Activated naive CD8-positive, alpha-beta T cell treated with anti-CD3 and anti-CD28 coated beads, Interleukin-2, amount 10 ng/mL, durations not matched to agents 7 days and 5 days (primary cell): ENCODE results near the gene B3GAT1. TPM values are rescaled to one million over a fixed set of nuclear protein-coding genes. Genes with fewer than 3 reads are reported as not detected.
"Not testable (repeated sequence)": the region's sequence is repeated elsewhere in the genome, so short reads cannot be mapped to it uniquely, and the experiment has no call there.

ENCODE experiments used
- ATAC-seq: fragments of 150-1000 bp; cut with Tn5 transposase; one replicate; pipeline ENCODE4 v1.10.0; 2021; ENCODE audit warnings: low read depth, moderate library complexity
- POLR2A ChIA-PET: fragments of 350-600 bp; sonication (Branson Sonifier 250); formaldehyde crosslinking; loops from one replicate; lab custom pipeline; 2021; ENCODE audit warnings: antibody characterized with exemption; lab: Charles Lee
- DNase-seq: peaks from one replicate; pipeline ENCODE4 v3.0.0; 2021
- H3K27ac Mint-ChIP-seq: one replicate; pipeline ENCODE4 v1.8.0; 2022; ENCODE audit warnings: mild to moderate bottlenecking, mixed read lengths
- H3K27me3 Mint-ChIP-seq: one replicate; pipeline ENCODE4 v1.8.0; 2022; ENCODE audit warnings: mild to moderate bottlenecking, moderate library complexity, mixed read lengths
- H3K36me3 Mint-ChIP-seq: one replicate; pipeline ENCODE4 v1.8.0; 2021; ENCODE audit warnings: mild to moderate bottlenecking, mixed read lengths
- H3K4me1 Mint-ChIP-seq: one replicate; pipeline ENCODE4 v1.8.0; 2021; ENCODE audit warnings: mixed read lengths
- H3K4me3 Mint-ChIP-seq: one replicate; pipeline ENCODE4 v1.8.0; 2022; ENCODE audit warnings: mild to moderate bottlenecking, moderate library complexity, mixed read lengths
- H3K9me3 Mint-ChIP-seq: one replicate; pipeline ENCODE4 v1.8.0; 2021; ENCODE audit warnings: mixed read lengths
- total RNA-seq, 2 experiments: library from RNA; stranded (reverse); gene quantifications; one replicate each; pipeline ENCODE4 v1.2.3, GENCODE V29; 2021

B3GAT1 gene
- total RNA-seq, 2 experiments from 2014 or later = 0.44 to 0.60 TPM

GRCh38 chr11:134349802-134350355, 62.2 kb downstream of the B3GAT1 start:
- H3K4me3 Mint-ChIP-seq = no peak overlapping the region
- H3K9me3 Mint-ChIP-seq = no peaks in the 10 kb centered on the region
- DNase-seq (no peak), ATAC-seq (no peak)
- no peaks in the 10 kb centered on the region for H3K27me3 Mint-ChIP-seq
- H3K27ac Mint-ChIP-seq = peak overlapping the region; percentile 34
- H3K4me1 Mint-ChIP-seq = peaks cover 5% of the 10 kb centered on the region
- POLR2A ChIA-PET = no interaction called here
- no peaks in the 10 kb centered on the region for H3K36me3 Mint-ChIP-seq

DNA sequence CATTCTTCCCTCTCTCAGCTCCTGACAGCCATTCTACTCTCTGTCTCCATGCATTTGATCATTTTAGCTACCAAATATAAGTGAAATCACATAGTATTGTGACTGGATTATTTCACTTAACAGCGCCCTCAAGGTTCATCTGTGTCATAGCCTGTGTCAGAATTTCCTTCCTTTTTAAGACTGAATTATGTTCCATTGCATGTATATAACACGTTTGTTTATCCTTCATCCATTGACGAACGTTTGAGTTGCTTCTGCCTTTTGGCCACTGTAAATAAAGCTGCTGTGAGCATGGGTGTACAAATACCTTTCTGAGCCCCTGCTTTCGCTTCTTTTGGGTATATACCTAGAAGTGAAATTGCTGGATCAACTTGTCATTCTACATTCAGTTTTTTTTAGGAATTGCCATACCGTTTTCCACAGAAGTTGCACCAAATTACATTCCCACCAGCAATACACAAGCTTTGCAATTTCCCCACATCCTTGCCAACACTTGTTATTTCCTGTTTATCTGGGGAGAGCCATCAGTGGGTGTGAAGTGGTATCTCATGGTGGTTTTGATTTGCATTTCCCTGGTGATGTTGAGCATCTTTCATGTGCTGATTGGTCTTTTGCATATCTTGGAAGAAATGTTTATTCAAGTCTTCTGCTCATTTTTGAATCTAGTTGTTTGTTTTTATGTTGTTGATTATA, 62.8 kb downstream of the B3GAT1 start:
- POLR2A ChIA-PET = no interaction called here
- H3K4me3 Mint-ChIP-seq = no peak overlapping the region
- DNase-seq = no peak
- H3K27ac Mint-ChIP-seq = peak overlapping the region; percentile 34
- ATAC-seq = no peak
- H3K4me1 Mint-ChIP-seq = peaks cover 5% of the 10 kb centered on the region
- no peaks in the 10 kb centered on the region for H3K9me3 Mint-ChIP-seq
- H3K36me3 Mint-ChIP-seq = no peaks in the 10 kb centered on the region
- no peaks in the 10 kb centered on the region for H3K27me3 Mint-ChIP-seq

DNA sequence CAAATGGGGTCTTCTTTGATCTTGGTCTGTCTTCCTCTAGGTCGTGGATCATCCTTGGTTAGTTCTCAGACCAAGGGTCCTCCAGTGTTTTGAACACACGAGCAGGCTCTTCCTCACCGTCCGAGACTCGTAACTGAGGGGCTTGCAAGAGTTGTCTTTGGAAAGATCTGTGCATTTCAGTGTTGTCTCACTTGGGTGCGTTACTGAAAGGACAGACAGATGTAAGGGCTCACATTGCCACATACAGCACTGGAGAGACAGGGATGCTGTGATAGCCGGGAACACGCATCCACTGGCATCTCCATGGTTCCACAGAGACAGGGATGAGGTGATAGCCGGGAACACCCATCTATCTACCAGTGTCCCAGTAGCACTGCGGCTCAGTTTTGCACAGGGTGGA, 64.6 kb downstream of the B3GAT1 start:
- DNase-seq (no peak), ATAC-seq (no peak)
- Mint-ChIP-seq H3K27ac (peak overlapping the region; percentile 34), H3K27me3 (no peaks in the 10 kb centered on the region), H3K36me3 (no peaks in the 10 kb centered on the region), H3K4me3 (no peak overlapping the region), H3K4me1 (peaks cover 5% of the 10 kb centered on the region), H3K9me3 (no peaks in the 10 kb centered on the region)
- POLR2A ChIA-PET = no interaction called here

- no peak overlapping the region for H3K4me3 Mint-ChIP-seq
- ATAC-seq (no peak), DNase-seq (no peak)
- peak overlapping the region; percentile 34 for H3K27ac Mint-ChIP-seq
- no peaks in the 10 kb centered on the region for H3K27me3 Mint-ChIP-seq
- no peaks in the 10 kb centered on the region for H3K9me3 Mint-ChIP-seq
- H3K4me1 Mint-ChIP-seq = peaks cover 5% of the 10 kb centered on the region
- no peaks in the 10 kb centered on the region for H3K36me3 Mint-ChIP-seq
- POLR2A ChIA-PET = no interaction called here
These were observed 65.1 kb downstream of the B3GAT1 start for GRCh38 chr11:134346976-134347350.

DNA sequence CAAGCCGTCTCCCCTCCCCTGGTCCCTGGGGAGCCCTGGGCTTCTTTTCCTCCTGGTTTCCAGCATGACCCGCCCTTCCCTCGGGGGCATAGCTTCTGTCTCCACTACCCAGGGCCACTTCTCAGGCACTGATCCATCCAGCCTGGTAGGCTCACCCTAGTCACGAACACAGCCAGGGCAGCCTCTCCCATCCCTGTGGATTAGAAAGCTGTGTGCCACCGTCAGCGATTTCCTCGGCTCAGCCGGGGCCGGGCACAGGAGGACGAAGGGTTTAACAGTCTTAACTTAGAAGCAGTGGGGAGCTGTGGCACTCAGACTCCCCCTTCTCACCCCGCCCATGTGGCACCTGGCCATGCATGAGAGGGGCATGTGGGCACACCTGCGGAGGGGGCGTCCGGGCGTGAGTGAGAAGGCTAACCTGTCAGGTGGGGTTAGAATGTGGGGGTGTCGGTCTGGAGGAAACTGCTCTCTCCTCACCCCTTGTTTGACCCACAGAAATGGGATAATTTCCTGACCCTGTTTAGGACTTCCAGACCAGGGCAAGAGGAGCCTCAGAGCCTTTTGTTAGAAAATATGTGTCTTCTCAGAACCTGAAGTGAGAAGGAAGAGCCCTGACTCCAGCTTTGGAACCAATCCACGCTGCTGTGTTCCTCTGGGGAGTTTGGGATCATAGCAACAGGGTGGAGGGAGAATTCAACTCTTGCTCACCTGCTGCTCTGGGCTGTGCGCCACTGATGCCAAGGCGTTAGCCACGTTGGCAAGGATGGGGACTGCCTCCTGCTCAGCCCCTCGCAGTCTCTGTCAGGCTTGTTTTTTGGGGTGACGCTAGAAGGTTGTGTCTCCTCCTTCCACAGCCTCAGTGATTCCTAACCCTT, 65.7 kb downstream of the B3GAT1 start:
- no peak for DNase-seq
- Mint-ChIP-seq H3K9me3 (no peaks in the 10 kb centered on the region), H3K27ac (no peak overlapping the region), H3K4me3 (no peak overlapping the region), H3K4me1 (peaks cover 5% of the 10 kb centered on the region), H3K27me3 (no peaks in the 10 kb centered on the region), H3K36me3 (no peaks in the 10 kb centered on the region)
- POLR2A ChIA-PET = no interaction called here
- ATAC-seq = no peak

GRCh38 chr11:134345237-134345550, 66.8 kb downstream of the B3GAT1 start:
- H3K36me3 Mint-ChIP-seq = no peaks in the 10 kb centered on the region
- POLR2A ChIA-PET = no interaction called here
- ATAC-seq (no peak), DNase-seq (no peak)
- no peak overlapping the region for H3K4me3 Mint-ChIP-seq
- no peaks in the 10 kb centered on the region for H3K27me3 Mint-ChIP-seq
- no peak overlapping the region for H3K27ac Mint-ChIP-seq
- H3K9me3 Mint-ChIP-seq = no peaks in the 10 kb centered on the region
- peaks cover 5% of the 10 kb centered on the region for H3K4me1 Mint-ChIP-seq

DNA sequence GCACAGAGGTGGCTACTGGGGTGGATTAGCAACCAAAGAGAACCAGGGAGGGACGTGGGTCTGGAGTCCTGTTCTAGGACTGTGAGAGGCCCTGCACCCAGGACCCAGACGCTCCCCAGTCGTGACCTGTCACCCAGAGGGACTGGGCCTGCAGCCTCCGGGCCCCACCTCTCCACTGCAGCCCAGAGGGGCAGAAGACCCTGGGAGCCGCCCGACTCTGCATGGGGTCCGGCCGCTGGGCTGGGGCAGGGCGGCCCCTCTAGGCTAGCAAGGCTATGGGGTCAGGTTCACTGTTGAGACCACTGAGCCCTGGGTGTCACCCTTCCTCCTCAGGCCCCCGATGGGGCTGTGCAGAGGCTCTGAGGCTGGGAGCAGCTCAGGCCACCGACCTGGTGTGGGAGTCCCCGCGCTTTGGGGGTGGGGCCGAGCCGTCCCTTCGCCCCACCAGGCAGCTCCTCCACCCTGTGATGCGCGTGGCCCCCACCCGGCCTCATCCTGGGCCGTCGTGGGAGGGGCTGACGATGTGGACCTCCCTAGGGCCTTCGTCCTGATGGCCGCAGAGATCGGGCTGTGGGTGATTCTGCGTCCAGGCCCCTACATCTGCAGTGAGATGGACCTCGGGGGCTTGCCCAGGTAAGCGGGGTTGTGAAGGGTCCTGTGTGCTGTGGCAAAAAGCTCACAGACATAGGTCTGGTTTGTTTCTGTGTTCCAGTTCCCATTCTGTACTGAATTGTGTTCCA, 67.4 kb downstream of the B3GAT1 start:
- POLR2A ChIA-PET, H3K9me3 Mint-ChIP-seq, H3K4me3 Mint-ChIP-seq, H3K4me1 Mint-ChIP-seq, DNase-seq, H3K36me3 Mint-ChIP-seq, H3K27ac Mint-ChIP-seq, H3K27me3 Mint-ChIP-seq, ATAC-seq: not testable (repeated sequence)

DNA sequence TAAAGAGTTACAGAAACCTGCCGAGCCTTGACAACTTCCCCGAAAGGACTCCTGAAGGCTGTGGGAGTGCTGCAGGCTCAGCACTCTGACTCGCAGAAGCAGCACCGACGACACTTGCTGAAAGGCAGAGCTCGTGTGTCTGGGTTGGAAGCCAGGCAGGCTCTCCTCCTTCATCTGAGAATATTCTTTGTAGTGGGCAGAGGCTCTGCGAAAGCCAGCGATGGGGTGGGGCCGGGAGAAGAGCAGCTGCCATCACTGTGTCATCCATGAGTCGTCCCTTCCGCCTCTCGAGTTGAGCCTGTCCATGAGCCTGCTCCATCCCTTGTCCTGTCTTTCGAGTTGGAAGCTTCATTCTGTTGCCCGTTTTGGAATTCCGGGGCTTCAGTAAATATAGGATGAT, 68.4 kb downstream of the B3GAT1 start:
- DNase-seq (no peak), ATAC-seq (no peak)
- H3K36me3 Mint-ChIP-seq = no peaks in the 10 kb centered on the region
- no peak overlapping the region for H3K4me3 Mint-ChIP-seq
- H3K27ac Mint-ChIP-seq = no peak overlapping the region
- H3K4me1 Mint-ChIP-seq = no peaks in the 10 kb centered on the region
- no peaks in the 10 kb centered on the region for H3K27me3 Mint-ChIP-seq
- POLR2A ChIA-PET = no interaction called here
- H3K9me3 Mint-ChIP-seq = no peaks in the 10 kb centered on the region

DNA sequence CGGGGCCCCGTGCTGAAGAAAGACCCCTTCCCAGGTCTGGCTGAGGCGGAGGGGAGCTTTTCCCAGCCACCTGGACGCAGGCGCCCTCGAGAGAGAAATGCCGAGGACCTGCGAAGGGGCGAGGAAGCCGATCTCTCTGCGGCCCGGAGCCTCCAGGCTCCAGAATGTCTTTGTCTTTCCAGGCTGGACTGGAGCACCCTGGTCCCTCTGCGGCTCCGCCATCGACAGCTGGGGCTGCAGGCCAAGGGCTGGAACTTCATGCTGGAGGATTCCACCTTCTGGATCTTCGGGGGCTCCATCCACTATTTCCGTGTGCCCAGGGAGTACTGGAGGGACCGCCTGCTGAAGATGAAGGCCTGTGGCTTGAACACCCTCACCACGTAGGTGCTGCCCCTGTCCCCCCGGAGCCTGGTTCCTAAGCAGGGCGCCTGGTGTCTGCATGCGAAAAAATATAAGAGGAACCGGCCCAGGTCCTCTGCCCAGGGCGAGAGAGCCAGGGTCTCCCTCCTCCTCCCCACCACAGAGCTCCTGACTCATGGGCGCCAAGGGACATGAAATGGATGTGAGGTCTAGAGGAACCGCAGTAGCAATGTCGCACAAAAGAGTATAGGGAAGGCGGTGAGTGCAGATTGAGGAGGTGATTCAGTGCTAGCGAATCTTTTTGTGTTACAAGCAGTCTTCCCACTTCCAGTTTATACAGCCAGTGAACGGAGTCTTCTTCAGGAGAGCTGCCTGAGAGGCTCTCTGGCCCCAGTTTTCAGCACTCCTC, 69.3 kb downstream of the B3GAT1 start:
- POLR2A ChIA-PET = no interaction called here
- H3K4me3 Mint-ChIP-seq = no peak overlapping the region
- H3K27me3 Mint-ChIP-seq = no peaks in the 10 kb centered on the region
- no peak for DNase-seq
- no peaks in the 10 kb centered on the region for H3K36me3 Mint-ChIP-seq
- no peak for ATAC-seq
- H3K9me3 Mint-ChIP-seq = no peaks in the 10 kb centered on the region
- no peak overlapping the region for H3K27ac Mint-ChIP-seq
- no peaks in the 10 kb centered on the region for H3K4me1 Mint-ChIP-seq

- DNase-seq (no peak), ATAC-seq (no peak)
- Mint-ChIP-seq H3K36me3 (no peaks in the 10 kb centered on the region), H3K27me3 (no peaks in the 10 kb centered on the region), H3K9me3 (no peaks in the 10 kb centered on the region), H3K4me1 (no peaks in the 10 kb centered on the region), H3K27ac (no peak overlapping the region), H3K4me3 (no peak overlapping the region)
- POLR2A ChIA-PET = no interaction called here
These were observed 70.1 kb downstream of the B3GAT1 start for GRCh38 chr11:134341805-134342571.

- POLR2A ChIA-PET = no interaction called here
- H3K27ac Mint-ChIP-seq = no peak overlapping the region
- H3K9me3 Mint-ChIP-seq = no peaks in the 10 kb centered on the region
- no peaks in the 10 kb centered on the region for H3K4me1 Mint-ChIP-seq
- DNase-seq = no peak
- no peak for ATAC-seq
- no peak overlapping the region for H3K4me3 Mint-ChIP-seq
- H3K27me3 Mint-ChIP-seq = no peaks in the 10 kb centered on the region
- no peaks in the 10 kb centered on the region for H3K36me3 Mint-ChIP-seq
These were observed 71.6 kb downstream of the B3GAT1 start for GRCh38 chr11:134340354-134340964.

DNA sequence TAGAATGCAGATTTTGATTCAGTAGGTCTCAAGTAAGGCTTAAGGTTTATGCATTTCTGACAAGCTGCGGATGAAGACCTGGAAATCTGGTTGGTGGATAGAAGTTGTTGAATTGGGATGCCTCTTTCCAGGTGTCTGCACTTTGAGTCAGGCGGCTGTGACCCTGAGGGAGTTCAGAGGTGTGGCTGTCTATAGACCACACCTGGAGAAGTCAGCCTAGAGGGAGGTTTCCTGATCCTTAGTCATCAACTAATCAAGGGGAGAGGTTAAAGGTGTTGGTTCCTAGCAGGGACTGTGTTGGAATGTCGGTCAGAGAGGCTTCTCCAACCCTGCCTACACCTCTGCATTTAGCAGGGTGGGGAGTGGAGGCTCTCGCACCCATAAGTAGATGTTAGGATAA, 72.3 kb downstream of the B3GAT1 start:
- Mint-ChIP-seq H3K27me3 (no peaks in the 10 kb centered on the region), H3K36me3 (no peaks in the 10 kb centered on the region), H3K4me1 (no peaks in the 10 kb centered on the region), H3K27ac (no peak overlapping the region), H3K4me3 (no peak overlapping the region), H3K9me3 (no peaks in the 10 kb centered on the region)
- POLR2A ChIA-PET = no interaction called here
- ATAC-seq (no peak), DNase-seq (no peak)
